Right ventricle myocardium superior (tissue), 1 donor: ENCODE results near the gene RAPGEF3. TPM values are rescaled to one million over a fixed set of nuclear protein-coding genes. Genes with fewer than 3 reads are reported as not detected.
A peak's percentile ranks its signal among the peaks of the same experiment; 100 is the strongest.

Experiments used
- ATAC-seq: fragments of 200-7000 bp; cut with Tn5 transposase; one replicate; pipeline ENCODE4 v1.9.1; 2020; ENCODE audit warnings: mild to moderate bottlenecking; ENCODE audit not compliant: poor library complexity
- DNase-seq: peaks from one replicate; pipeline ENCODE4 v3.0.0-alpha.2; 2020
- intact Hi-C: fragments of 100-400 bp; cut with DNase I; formaldehyde crosslinking; loops from one replicate; pipeline ENCODE4 v1.11.2; 2022
- total RNA-seq: library from RNA; stranded (reverse); fragmentation: NEBNext Ultra II Directional; extraction: Animal tissue kit (Norgen Biotek cat#: 25700); gene quantifications from one replicate; pipeline ENCODE4 v1.2.1, GENCODE V29; 2021
- donor health status: DM: no; HTN: yes; CAD: no; lungs with severe emphysema.

The RAPGEF3 gene
- total RNA-seq, 1 donor from 2014 or later: 30.6 TPM

- ATAC-seq (no peak), DNase-seq (peak; percentile 33)
- intact Hi-C loops: no loop called here
Measured at GRCh38 chr12:47791874-47792273, 33.2 kb upstream of the RAPGEF3 start.

GRCh38 chr12:47791351-47791746, 32.7 kb upstream of the RAPGEF3 start:
- no peak for ATAC-seq
- intact Hi-C loops: no loop called here
- peak; percentile 32 for DNase-seq

GRCh38 chr12:47790676-47791350, 32.1 kb upstream of the RAPGEF3 start:
- ATAC-seq (no peak), DNase-seq (peak; percentile 39)
- intact Hi-C loops: no loop called here

- ATAC-seq (no peak), DNase-seq (peak; percentile 29)
- intact Hi-C loops: no loop called here
Measured at GRCh38 chr12:47789712-47790489, 31.2 kb upstream of the RAPGEF3 start.

- no peak for DNase-seq
- intact Hi-C loops: no loop called here
Measured at GRCh38 chr12:47789141-47789540, 30.5 kb upstream of the RAPGEF3 start.

GRCh38 chr12:47787596-47788319, 29.1 kb upstream of the RAPGEF3 start:
- intact Hi-C loops: no loop called here
- peak; percentile 20 for DNase-seq
- ATAC-seq: no peak

More at GRCh38 chr12:47789141-47789540, 30.5 kb upstream of the RAPGEF3 start:
- ATAC-seq: no peak

GRCh38 chr12:47786662-47787280, 28.1 kb upstream of the RAPGEF3 start:
- DNase-seq (no peak), ATAC-seq (no peak)
- intact Hi-C loops: no loop called here

GRCh38 chr12:47785887-47786661, 27.4 kb upstream of the RAPGEF3 start:
- DNase-seq: peak; percentile 24

GRCh38 chr12:47785036-47785886, 26.6 kb upstream of the RAPGEF3 start:
- ATAC-seq (no peak), DNase-seq (peak; percentile 37)
- intact Hi-C loops: no loop called here

More at GRCh38 chr12:47785887-47786661, 27.4 kb upstream of the RAPGEF3 start:
- ATAC-seq: no peak
- intact Hi-C loops: no loop called here

GRCh38 chr12:47783821-47784819, 25.4 kb upstream of the RAPGEF3 start:
- intact Hi-C loops: no loop called here
- ATAC-seq: no peak
- peak; percentile 39 for DNase-seq

- ATAC-seq (no peak), DNase-seq (peak; percentile 38)
- intact Hi-C loops: no loop called here
Measured at GRCh38 chr12:47783024-47783755, 24.5 kb upstream of the RAPGEF3 start.

- intact Hi-C loops: no loop called here
- no peak for ATAC-seq
- DNase-seq: peak; percentile 38
Measured at GRCh38 chr12:47782372-47782770, 23.7 kb upstream of the RAPGEF3 start.

- ATAC-seq (no peak), DNase-seq (peak; percentile 34)
- intact Hi-C loops: no loop called here
Measured at GRCh38 chr12:47781479-47782371, 23.0 kb upstream of the RAPGEF3 start.

- ATAC-seq: peak; percentile 6
- intact Hi-C loops: loop anchor here (5.0 kb wide), 1 partner anchor 57 kb away; no protein-coding TSS in a partner anchor
- DNase-seq: no peak
Measured at GRCh38 chr12:47779943-47780504, 21.3 kb upstream of the RAPGEF3 start.
